ENCODE results near the gene ZZZ3.

DNA sequence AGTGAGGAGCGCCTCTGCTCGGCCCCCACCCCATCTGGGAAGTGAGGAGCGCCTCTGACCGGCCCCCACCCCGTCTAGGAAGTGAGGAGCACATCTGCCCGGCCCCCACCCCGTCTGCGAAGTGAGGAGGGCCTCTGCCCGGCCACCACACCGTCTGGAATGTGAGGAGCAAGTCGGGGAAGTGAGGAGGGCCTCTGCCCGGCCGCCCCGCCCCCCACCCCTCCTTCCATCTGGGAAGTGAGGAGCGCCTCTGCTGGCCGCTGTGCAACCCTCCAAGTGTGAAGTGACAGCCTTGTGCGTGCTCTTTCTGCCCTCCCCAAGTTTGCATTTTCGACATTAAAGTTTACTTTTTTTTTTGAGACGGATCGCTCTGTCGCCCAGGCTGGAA, 5.1 kb upstream of the ZZZ3 start:
- TF ChIP-seq EZH2phosphoT487 (IDR thresholded peaks at IDR 0.05; ENCODE audit: low read depth): no peak
- TF ChIP-seq CTCF (IDR thresholded peaks at IDR 0.05; ENCODE audit: low read depth, low read length): no peak
